ENCODE results near the gene PDE4B. TPM values are rescaled to one million over a fixed set of nuclear protein-coding genes. Genes with fewer than 3 reads are reported as not detected.
"Not testable (repeated sequence)": the region's sequence is repeated elsewhere in the genome, so short reads cannot be mapped to it uniquely, and the experiment has no call there.

PDE4B gene
- total RNA-seq, 1 donor from 2014 or later, result 1.2 TPM

DNA sequence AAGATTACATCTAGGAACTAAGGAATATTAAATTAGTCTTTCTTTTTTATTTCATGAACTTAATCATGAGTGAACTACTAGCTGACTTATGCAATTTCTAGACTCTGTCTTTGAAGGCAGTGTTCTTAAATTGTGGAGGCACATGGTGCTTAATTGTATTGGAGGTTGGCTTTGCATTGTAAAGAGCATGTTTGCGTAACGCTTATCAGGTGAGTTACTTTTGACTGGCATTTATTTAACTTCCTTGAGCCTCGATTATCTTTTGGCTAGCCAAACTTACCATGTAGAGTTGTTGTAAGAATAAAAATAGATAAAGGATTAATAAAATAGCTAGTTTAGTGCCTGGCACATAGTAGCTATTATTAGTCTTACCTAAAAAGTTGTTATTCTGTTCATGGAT is 262.4 kb downstream of the PDE4B start:
- Histone ChIP-seq H3K27ac (no peak overlapping the region), H3K4me1 (no peaks in the 10 kb centered on the region), H3K9ac (no peak overlapping the region), H3F3A (ENCODE audit: low read depth) (no peaks in the 10 kb centered on the region), H2AFZ (replicated peaks) (no peak overlapping the region), H3K79me2 (ENCODE audit: low read depth) (no peaks in the 10 kb centered on the region), H3K4me3 (no peak overlapping the region), H3K9me3 (ENCODE audit: low read depth) (no peaks in the 10 kb centered on the region), H4K20me1 (ENCODE audit: low read depth) (no peaks in the 10 kb centered on the region), H3K4me2 (no peak overlapping the region), H3K36me3 (no peaks in the 10 kb centered on the region), H3K27me3 (no peaks in the 10 kb centered on the region)
- H3K9me3 Mint-ChIP-seq, result peaks cover 12% of the 10 kb centered on the region
- no peaks in the 10 kb centered on the region for H3K4me1 Mint-ChIP-seq
- no peak for DNase-seq (ENCODE audit: low spot score)
- H3K36me3 Mint-ChIP-seq, result peaks cover 15% of the 10 kb centered on the region
- H3K27me3 Mint-ChIP-seq (ENCODE audit: insufficient read depth, low read depth), result no peaks in the 10 kb centered on the region
- H3K4me3 Mint-ChIP-seq, result no peak overlapping the region
- no peak overlapping the region for H3K27ac Mint-ChIP-seq
- TF ChIP-seq EZH2 (IDR thresholded peaks at IDR 0.05) (no peak), CTCF (IDR thresholded peaks at IDR 0.05) (no peak), EZH2phosphoT487 (IDR thresholded peaks at IDR 0.05) (no peak)

- not testable (repeated sequence) for H3K9ac ChIP-seq; H4K20me1 ChIP-seq (ENCODE audit: low read depth); H3K27me3 ChIP-seq; H3K9me3 ChIP-seq (ENCODE audit: low read depth); H3K27ac ChIP-seq; H3K4me1 Mint-ChIP-seq; H3K4me3 ChIP-seq; H3F3A ChIP-seq (ENCODE audit: low read depth); H3K79me2 ChIP-seq (ENCODE audit: low read depth); H3K4me2 ChIP-seq; H3K4me1 ChIP-seq; DNase-seq (ENCODE audit: low spot score); H3K27me3 Mint-ChIP-seq (ENCODE audit: insufficient read depth, low read depth); H3K27ac Mint-ChIP-seq; H3K36me3 ChIP-seq; H3K4me3 Mint-ChIP-seq; H2AFZ ChIP-seq (replicated peaks)
- Mint-ChIP-seq H3K36me3 (peaks cover 15% of the 10 kb centered on the region), H3K9me3 (peaks cover 12% of the 10 kb centered on the region)
Measured at GRCh38 chr1:66057448-66057847, 264.8 kb downstream of the PDE4B start.

DNA sequence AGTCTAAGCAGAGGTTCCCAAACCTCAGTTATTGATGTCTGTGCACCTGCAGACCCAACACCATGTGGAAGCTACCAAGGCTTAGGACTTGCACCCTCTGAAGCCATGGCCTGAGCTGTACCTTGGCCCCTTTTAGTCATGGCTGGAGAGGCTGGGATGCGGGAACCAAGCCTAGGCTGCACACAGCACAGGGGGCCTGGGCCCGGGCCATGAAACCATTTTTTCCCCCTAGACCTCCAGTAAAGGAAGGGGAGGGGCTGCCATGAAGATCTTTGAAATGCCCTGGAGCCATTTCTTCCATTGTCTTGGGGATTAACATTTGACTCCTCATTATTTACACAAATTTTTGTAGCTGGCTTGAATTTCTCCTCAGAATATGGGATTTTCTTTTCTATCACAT is 265.9 kb downstream of the PDE4B start:
- Histone ChIP-seq H3K4me3 (no peak overlapping the region), H3K79me2 (ENCODE audit: low read depth) (no peaks in the 10 kb centered on the region), H3K9ac (no peak overlapping the region), H2AFZ (replicated peaks) (no peak overlapping the region), H3K9me3 (ENCODE audit: low read depth) (no peaks in the 10 kb centered on the region), H3K4me1 (no peaks in the 10 kb centered on the region), H4K20me1 (ENCODE audit: low read depth) (no peaks in the 10 kb centered on the region), H3K36me3 (no peaks in the 10 kb centered on the region), H3K27me3 (peaks cover 15% of the 10 kb centered on the region), H3F3A (ENCODE audit: low read depth) (no peaks in the 10 kb centered on the region), H3K4me2 (no peak overlapping the region), H3K27ac (no peak overlapping the region)
- H3K4me1 Mint-ChIP-seq, result peaks cover 3% of the 10 kb centered on the region
- TF ChIP-seq CTCF (IDR thresholded peaks at IDR 0.05) (no peak), EZH2 (IDR thresholded peaks at IDR 0.05) (no peak), EZH2phosphoT487 (IDR thresholded peaks at IDR 0.05) (no peak)
- peaks cover 15% of the 10 kb centered on the region for H3K36me3 Mint-ChIP-seq
- H3K9me3 Mint-ChIP-seq, result peaks cover 12% of the 10 kb centered on the region
- H3K4me3 Mint-ChIP-seq, result no peak overlapping the region
- H3K27ac Mint-ChIP-seq, result no peak overlapping the region
- H3K27me3 Mint-ChIP-seq (ENCODE audit: insufficient read depth, low read depth), result no peaks in the 10 kb centered on the region
- DNase-seq (ENCODE audit: low spot score), result no peak

GRCh38 chr1:66067219-66067618 is 274.5 kb downstream of the PDE4B start:
- not testable (repeated sequence) for H3K4me2 ChIP-seq; H3K36me3 Mint-ChIP-seq; H3K36me3 ChIP-seq; H3K9ac ChIP-seq; H4K20me1 ChIP-seq (ENCODE audit: low read depth); H3K27ac Mint-ChIP-seq; H3K79me2 ChIP-seq (ENCODE audit: low read depth); H3K4me1 ChIP-seq; DNase-seq (ENCODE audit: low spot score); H3K27me3 Mint-ChIP-seq (ENCODE audit: insufficient read depth, low read depth); H3K4me3 Mint-ChIP-seq; H2AFZ ChIP-seq (replicated peaks); H3K9me3 ChIP-seq (ENCODE audit: low read depth); H3F3A ChIP-seq (ENCODE audit: low read depth); H3K9me3 Mint-ChIP-seq; H3K27ac ChIP-seq; H3K4me3 ChIP-seq
- H3K4me1 Mint-ChIP-seq, result peaks cover 25% of the 10 kb centered on the region
- H3K27me3 ChIP-seq, result peaks cover 23% of the 10 kb centered on the region
